HG03060 (cell line): ENCODE measurements around the gene CHP2.

Experiments
- ATAC-seq: cut with Tn5 transposase; IDR thresholded peaks from one replicate; pipeline ENCODE4 v1.9.1; 2021; ENCODE audit warnings: low read depth, moderate number of reproducible peaks; ENCODE audit not compliant: unreplicated experiment

The CHP2 gene

DNA sequence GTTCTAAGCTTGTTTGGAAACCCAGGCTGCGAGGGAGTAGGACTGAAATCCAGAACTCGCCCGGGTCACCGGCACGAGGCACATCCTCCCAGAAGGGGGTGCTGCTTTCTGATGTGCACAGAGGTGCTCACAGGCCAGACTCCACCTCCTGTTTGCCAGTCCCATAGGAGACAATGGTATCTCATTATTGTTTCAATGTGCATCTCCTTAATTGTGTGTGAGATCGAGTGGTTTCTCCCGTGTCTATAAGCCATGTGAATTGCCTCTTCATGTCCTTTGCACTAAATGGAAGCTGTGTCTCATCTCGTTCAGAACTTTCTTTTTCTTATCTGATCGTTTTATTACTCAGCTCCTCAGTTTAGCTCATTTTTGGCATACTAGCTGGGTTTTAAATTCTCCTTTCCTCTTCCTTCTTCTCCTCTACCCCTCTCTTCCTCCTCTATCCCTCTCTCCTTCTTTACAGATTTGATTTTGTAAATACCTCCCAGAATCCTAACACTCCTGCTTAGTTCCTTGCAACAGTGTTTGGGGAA is 48.8 kb downstream of the CHP2 start:
- no peak for ATAC-seq

DNA sequence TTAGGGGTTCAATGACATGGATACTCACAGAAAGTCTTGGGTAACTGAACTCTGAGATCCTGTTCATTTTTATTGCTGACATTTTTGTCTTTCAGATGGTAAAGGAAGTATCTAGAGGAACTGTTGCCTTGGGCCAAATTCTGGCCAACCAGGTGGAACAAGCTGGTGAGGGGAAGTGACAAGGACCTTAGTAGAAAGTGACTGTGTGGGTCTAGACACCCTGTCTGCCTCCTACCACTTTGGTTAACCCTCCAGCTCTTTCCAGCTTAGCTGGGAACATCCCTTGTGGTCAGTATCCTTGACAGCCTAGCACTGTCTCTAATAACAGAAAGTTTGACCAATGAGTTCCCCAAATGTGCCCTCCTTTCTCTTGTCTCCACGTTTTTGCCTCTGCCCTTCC is 52.2 kb downstream of the CHP2 start:
- no peak for ATAC-seq
